Putamen (tissue), 1 donor: Measurements from ENCODE around the gene PSIP1.
"Not testable (repeated sequence)": the region's sequence is repeated elsewhere in the genome, so short reads cannot be mapped to it uniquely, and the experiment has no call there.

ENCODE experiments used
- DNase-seq: peaks from one replicate; pipeline ENCODE4 v3.0.0-alpha.2; 2016; ENCODE audit warnings: low spot score

The PSIP1 gene

DNA sequence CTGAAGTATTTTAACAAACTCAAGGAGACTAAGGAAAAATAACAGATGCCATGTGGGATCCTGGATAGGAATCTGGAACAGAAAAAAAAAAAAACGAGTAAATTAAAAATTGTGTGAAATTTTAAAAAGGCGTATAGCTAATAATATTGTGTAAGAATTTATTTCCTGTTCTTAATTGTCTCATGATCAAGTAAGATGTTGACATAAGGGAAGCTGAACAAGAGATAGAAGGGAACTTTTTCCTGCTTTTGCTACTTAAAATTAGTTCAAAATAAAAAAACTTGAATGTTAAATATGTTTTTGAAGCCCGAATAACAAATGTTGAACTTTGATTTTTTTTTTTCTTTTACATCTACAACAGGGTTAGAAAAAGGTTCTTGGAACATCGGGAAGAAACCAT, 77.6 kb downstream of the PSIP1 start:
- no peak for DNase-seq

DNA sequence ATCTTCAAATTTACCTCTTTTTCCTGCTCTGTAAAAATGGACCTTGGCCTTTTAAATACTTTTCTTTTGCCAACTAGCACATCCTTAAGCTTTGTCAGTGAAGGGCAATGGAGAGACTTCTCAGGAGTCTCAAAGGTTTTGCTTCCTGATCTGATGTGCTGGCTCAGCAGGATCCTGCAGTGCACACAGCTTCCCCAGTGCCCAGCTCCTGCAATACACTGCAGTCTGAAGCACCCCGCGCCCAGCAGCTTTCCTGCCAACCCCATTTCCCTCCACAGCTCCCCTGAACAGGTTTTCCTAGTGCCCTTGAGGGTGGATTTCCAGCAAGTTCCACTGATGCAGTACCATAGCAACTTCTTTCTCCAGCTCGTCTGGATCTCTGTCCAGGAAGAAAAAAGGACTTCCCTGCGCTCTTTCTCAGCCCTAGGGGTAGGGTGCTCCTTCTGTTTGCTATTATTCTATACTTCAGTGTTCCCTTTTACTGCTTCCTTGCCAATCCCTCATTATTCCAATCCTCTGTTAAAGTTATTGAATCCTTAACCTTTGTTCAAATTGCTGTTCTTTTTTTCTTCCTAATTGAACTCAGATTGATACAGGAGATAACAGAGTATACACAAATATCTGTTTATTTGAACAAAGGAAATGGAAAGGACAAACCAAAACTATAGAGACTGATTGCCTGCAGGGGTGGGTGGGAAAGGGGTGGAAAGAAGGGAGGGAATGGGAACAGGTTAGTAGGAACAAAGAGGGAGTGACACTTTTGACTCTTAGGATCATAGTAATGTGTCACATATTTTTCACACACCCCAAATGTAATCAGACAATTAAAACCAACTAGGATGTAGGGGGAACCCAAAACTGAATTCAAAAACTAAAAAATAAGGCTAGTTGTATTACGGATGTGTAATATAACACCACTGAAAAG, 79.6 kb downstream of the PSIP1 start:
- DNase-seq: no peak

GRCh38 chr9:15427702-15428101, 83.1 kb downstream of the PSIP1 start:
- not testable (repeated sequence) for DNase-seq

GRCh38 chr9:15426019-15426418, 84.8 kb downstream of the PSIP1 start:
- no peak for DNase-seq

GRCh38 chr9:15423231-15423985, 87.4 kb downstream of the PSIP1 start:
- peak; percentile 15 for DNase-seq

DNA sequence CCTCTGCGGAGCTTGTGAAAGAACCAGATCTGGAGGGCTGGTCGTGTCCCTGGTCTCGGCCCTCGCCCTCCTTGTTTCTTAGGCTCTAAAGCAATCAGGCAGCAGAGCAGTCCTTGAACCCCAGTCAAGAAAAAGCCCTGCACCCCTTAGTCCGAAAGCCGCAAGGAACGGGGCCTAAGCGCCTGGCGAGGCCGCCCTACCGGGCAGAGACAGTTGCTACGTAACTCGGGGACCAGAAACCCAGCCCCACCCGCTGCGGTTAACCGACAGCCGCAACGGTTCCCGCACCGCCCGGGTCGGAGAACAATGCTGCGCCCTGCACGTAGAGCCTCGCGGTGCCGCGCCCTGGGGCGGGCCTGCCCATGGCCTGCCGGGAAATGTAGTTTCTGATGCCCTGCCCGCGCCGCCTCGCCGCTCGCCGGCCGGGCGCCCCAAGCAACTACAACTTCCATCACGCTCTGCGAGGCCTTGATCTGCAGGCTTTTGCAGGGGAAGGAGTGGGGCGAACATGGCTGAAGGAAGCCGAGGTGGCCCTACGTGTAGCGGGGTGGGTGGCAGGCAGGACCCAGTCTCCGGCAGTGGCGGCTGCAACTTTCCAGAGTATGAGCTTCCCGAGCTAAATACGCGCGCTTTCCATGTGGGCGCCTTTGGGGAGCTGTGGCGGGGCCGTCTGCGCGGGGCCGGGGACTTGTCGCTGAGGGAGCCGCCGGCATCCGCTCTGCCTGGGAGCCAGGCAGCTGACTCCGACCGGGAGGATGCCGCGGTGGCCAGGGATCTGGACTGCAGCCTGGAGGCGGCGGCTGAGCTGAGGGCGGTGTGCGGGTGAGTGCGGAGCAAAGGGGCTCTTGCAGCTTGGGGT, 88.2 kb downstream of the PSIP1 start, which contains the start of gene SNAPC3:
Gene SNAPC3 (plus strand): TSS at position 505 of the 859 bp plus-strand sequence. CDS start 4 bp downstream, at position 509.
- DNase-seq: peak; percentile 95

DNA sequence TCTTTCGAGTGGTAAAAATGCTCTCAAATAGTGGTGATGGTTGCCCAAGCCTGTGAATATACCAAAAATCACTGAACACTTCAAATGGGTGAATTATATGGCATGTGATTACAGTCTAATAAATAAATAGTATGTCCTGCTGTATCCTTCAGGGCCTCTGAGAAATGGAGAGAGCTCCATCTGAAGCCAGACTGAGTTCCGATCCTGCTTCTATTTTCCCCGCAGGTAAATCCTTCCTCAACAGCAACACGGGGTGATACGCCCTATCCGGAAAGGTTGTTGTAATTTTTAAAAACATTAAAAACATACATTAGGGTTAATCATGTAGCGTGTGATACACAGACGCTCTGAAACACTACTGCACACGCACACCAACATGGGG, 88.8 kb downstream of the PSIP1 start:
- DNase-seq: no peak

- no peak for DNase-seq
Observed at GRCh38 chr9:15421532-15421931, 89.2 kb downstream of the PSIP1 start.

- DNase-seq: no peak
Observed at GRCh38 chr9:15420796-15421195, 90.0 kb downstream of the PSIP1 start.

- DNase-seq: no peak
Observed at GRCh38 chr9:15417626-15418025, 93.1 kb downstream of the PSIP1 start.

- no peak for DNase-seq
Observed at GRCh38 chr9:15416880-15417279, 93.9 kb downstream of the PSIP1 start.
